Suprapubic skin (tissue), 4 donors: ENCODE measurements around the gene KRTAP5-7. TPM values are rescaled to one million over a fixed set of nuclear protein-coding genes. Genes with fewer than 3 reads are reported as not detected.

Experiments
- DNase-seq, 2 donors: peaks; one replicate each; pipeline ENCODE4 v3.0.0-alpha.2; 2019; ENCODE audit warnings: low spot score in 2 of 2
- H3K27ac ChIP-seq: fragments of 200-600 bp; sonication (generic); one replicate; pipeline ENCODE4 v1.5.1; 2019
- H3K27me3 ChIP-seq: fragments of 200-600 bp; sonication (generic); one replicate; pipeline ENCODE4 v1.5.1; 2019
- H3K36me3 ChIP-seq: fragments of 200-600 bp; sonication (generic); one replicate; pipeline ENCODE4 v1.5.1; 2019
- H3K4me1 ChIP-seq: fragments of 200-600 bp; sonication (generic); one replicate; pipeline ENCODE4 v1.5.1; 2019
- H3K4me3 ChIP-seq: fragments of 200-600 bp; sonication (generic); one replicate; pipeline ENCODE4 v1.5.1; 2019; ENCODE audit warnings: mild to moderate bottlenecking
- H3K9me3 ChIP-seq: fragments of 200-600 bp; sonication (generic); one replicate; pipeline ENCODE4 v1.5.1; 2019
- EP300 ChIP-seq: sonication (generic); formaldehyde crosslinking; IDR thresholded peaks from one replicate; pipeline ENCODE4 v1.6.1; 2017; ENCODE audit warnings: antibody characterized with exemption
- POLR2A ChIP-seq, 2 donors: fragments of 450-650 bp; IDR thresholded peaks; one replicate each; pipeline ENCODE4 v1.6.1; 2017; ENCODE audit warnings: antibody characterized with exemption in 2 of 2, mild to moderate bottlenecking in 2 of 2, moderate library complexity in 2 of 2
- POLR2AphosphoS5 ChIP-seq, 3 donors: sonication (generic); formaldehyde crosslinking; IDR thresholded peaks; one replicate each; pipeline ENCODE4 v1.6.1; 2017; ENCODE audit warnings: antibody characterized with exemption in 3 of 3
- WGBS: methylation state at CpG from one replicate; pipeline ENCODE4 v1.1.5; 2018; 5-methylcytosine and 5-hydroxymethylcytosine counted together
- total RNA-seq, 4 donors: library from RNA; depleted of rRNA; stranded (reverse); fragments of >200 nt; gene quantifications; one replicate each; pipeline ENCODE4 v1.1.0, GENCODE V29; 2016
- TF ChIP-seq, protein P1 (sequence below), 2 donors: fragments of 200-600 bp in 1 of 2; fragments of 450-650 bp in 1 of 2; sonication (generic) in 1 of 2; IDR thresholded peaks; one replicate each; pipeline ENCODE4 v1.5.1; 2016 to 2019; ENCODE audit warnings: antibody characterized with exemption in 2 of 2, mild to moderate bottlenecking in 1 of 2, moderate library complexity in 1 of 2

Gene KRTAP5-7
- total RNA-seq, 4 donors from 2014 or later: 0.42 to 3.0 (median 1.0) TPM; not detected in 1

DNA sequence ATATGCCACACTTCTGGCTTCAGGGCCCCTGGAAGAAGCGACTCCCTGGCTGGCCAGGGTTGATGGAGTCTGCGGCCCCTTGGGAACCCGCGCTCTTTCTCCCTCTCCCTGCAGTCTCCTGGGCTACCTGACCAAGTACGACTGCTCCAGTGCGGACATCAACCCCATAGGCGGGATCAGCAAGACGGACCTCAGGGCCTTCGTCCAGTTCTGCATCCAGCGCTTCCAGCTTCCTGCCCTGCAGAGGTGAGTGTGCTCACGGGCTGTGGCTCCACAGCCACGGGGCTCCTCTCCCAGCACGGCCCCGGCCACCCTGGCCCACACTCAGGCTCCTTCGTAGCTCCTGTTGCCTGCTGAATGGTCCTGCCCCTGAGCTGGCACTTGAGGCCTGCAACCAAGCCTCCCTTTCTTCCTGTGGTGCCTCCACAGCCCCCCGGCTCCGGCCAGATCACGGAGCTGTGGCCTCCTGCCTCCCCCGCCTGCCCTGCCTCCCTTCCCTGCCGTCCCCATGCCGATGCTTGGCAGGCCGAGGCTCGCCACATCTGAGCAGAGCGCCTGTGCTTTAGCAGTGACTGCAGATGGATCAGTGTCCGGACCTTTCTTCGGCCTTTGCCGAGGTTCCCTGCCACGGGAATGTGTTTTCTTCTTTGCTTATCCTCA, 36.2 kb upstream of the KRTAP5-7 start:
- TF ChIP-seq POLR2A (IDR thresholded peaks at IDR 0.05) (no peak), EP300 (no peak), POLR2AphosphoS5 (IDR thresholded peaks at IDR 0.05) (no peak)
- TF ChIP-seq, protein P1, sequence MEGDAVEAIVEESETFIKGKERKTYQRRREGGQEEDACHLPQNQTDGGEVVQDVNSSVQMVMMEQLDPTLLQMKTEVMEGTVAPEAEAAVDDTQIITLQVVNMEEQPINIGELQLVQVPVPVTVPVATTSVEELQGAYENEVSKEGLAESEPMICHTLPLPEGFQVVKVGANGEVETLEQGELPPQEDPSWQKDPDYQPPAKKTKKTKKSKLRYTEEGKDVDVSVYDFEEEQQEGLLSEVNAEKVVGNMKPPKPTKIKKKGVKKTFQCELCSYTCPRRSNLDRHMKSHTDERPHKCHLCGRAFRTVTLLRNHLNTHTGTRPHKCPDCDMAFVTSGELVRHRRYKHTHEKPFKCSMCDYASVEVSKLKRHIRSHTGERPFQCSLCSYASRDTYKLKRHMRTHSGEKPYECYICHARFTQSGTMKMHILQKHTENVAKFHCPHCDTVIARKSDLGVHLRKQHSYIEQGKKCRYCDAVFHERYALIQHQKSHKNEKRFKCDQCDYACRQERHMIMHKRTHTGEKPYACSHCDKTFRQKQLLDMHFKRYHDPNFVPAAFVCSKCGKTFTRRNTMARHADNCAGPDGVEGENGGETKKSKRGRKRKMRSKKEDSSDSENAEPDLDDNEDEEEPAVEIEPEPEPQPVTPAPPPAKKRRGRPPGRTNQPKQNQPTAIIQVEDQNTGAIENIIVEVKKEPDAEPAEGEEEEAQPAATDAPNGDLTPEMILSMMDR (IDR thresholded peaks at IDR 0.05): no peak
- peaks cover 9% of the 10 kb centered on the region for H3K4me1 ChIP-seq
- H3K27me3 ChIP-seq: no peaks in the 10 kb centered on the region
- peaks cover 75% of the 10 kb centered on the region for H3K36me3 ChIP-seq
- DNase-seq: peak in 1 of 2 donors; percentile 76
- 93% methylated on average over 24 of the region's 28 CpGs for WGBS
- H3K4me3 ChIP-seq: no peak overlapping the region
- no peak overlapping the region for H3K27ac ChIP-seq
- no peaks in the 10 kb centered on the region for H3K9me3 ChIP-seq

DNA sequence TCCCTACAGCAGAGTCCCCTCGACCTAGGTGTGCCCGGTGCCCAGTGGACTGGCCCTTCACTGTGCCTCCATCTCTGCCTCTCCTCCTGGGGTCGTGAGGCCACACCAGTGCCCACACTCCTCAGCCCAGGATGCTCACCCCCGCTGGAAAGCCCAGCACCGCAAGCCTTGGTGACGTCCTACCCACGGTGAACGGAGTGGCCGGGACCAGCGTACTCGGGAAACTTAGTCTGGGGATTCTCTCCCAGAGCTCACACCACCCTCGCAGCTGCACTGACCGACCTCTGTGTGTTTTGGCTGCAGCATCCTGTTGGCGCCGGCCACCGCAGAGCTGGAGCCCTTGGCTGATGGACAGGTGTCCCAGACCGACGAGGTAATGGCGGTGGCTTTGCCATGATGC, 35.5 kb upstream of the KRTAP5-7 start:
- peaks cover 9% of the 10 kb centered on the region for H3K4me1 ChIP-seq
- H3K4me3 ChIP-seq: no peak overlapping the region
- H3K27me3 ChIP-seq: no peaks in the 10 kb centered on the region
- peak in 1 of 2 donors; percentile 62 for DNase-seq
- 90% methylated on average over 2 of the region's 19 CpGs for WGBS
- H3K9me3 ChIP-seq: no peaks in the 10 kb centered on the region
- no peak for TF ChIP-seq EP300
- TF ChIP-seq POLR2A (IDR thresholded peaks at IDR 0.05): no peak
- TF ChIP-seq, protein P1 (IDR thresholded peaks at IDR 0.05): no peak
- TF ChIP-seq POLR2AphosphoS5 (IDR thresholded peaks at IDR 0.05): no peak
- no peak overlapping the region for H3K27ac ChIP-seq
- H3K36me3 ChIP-seq: peaks cover 76% of the 10 kb centered on the region

DNA sequence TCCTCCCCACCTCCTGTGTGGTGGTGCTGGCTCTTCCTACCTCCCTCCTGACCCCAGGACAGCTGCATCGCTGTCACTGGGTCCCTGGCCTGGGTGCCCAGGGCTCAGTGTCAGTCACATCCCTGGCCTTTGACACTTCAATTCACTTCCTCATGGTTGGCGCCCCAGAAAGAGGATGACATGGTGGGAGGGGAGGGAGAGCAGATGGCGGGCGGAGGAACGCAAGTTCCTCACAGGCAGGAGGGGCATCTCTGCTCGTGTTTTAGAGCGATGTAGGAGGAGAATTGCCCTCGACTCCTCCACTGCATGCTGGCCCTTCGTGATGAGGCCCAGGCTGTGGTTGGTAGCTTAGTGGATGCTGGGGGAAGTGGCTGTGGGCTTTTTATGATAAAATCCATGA, 35.1 kb upstream of the KRTAP5-7 start:
- H3K4me3 ChIP-seq: no peak overlapping the region
- no peak for DNase-seq
- H3K27me3 ChIP-seq: no peaks in the 10 kb centered on the region
- H3K9me3 ChIP-seq: no peaks in the 10 kb centered on the region
- H3K27ac ChIP-seq: no peak overlapping the region
- H3K36me3 ChIP-seq: peaks cover 76% of the 10 kb centered on the region
- no peak for TF ChIP-seq POLR2A (IDR thresholded peaks at IDR 0.05)
- TF ChIP-seq POLR2AphosphoS5 (IDR thresholded peaks at IDR 0.05): no peak
- WGBS: 95% methylated on average over 8 of the region's 9 CpGs
- peaks cover 9% of the 10 kb centered on the region for H3K4me1 ChIP-seq

DNA sequence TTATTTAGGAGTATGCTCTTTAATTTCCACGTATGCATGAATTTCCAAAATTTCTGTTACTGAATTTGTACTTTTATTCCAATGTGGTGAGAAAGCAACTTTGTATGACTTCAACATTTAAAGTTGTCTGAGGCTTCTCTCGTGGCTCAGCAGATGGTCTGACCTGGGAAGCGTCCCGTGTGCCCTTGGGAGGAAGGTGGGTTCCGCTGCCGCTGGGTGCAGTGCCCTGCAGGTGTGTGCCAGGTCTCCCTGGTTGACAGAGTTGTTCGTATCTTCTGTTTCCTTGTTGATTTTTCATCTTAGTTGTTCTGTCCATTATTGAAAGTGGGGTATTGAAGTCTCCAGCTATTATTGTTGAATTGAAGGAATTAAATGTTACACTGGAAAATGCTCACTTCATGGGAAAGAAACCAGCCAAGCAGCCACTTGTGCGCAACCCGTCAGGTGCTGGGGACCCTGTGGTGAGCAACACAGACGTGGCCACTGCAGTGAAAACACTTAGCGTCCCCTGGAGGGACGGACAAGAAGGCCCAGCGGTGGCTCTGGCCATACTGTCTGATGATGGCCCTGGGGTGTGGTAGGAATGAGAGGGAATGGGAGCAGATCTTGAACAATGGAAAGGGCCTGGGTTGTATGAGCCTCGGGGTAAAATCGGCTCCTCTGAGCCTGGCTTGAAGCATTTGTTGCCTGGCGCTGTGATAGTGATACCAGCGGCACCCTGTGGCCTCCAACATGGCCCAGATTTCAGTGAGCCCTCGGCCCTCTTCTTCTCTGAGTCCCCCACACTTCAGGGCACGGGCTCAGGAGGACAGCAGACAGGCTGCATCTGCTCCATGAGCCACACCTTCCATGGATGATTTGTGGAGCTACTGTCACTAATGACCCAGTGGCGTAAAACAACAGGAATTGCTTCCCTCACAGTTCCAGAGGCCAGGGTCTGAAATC, 31.5 kb upstream of the KRTAP5-7 start:
- Histone ChIP-seq H3K4me3 (no peak overlapping the region), H3K36me3 (peaks cover 90% of the 10 kb centered on the region), H3K9me3 (no peaks in the 10 kb centered on the region), H3K4me1 (no peaks in the 10 kb centered on the region), H3K27me3 (no peaks in the 10 kb centered on the region), H3K27ac (no peak overlapping the region)
- 93% methylated on average over 15 of the region's 20 CpGs for WGBS
- peak in 1 of 2 donors; percentile 49 for DNase-seq
- TF ChIP-seq EP300: no peak
- TF ChIP-seq, protein P1 (IDR thresholded peaks at IDR 0.05): no peak
- no peak for TF ChIP-seq POLR2A (IDR thresholded peaks at IDR 0.05)
- TF ChIP-seq POLR2AphosphoS5 (IDR thresholded peaks at IDR 0.05): no peak

DNA sequence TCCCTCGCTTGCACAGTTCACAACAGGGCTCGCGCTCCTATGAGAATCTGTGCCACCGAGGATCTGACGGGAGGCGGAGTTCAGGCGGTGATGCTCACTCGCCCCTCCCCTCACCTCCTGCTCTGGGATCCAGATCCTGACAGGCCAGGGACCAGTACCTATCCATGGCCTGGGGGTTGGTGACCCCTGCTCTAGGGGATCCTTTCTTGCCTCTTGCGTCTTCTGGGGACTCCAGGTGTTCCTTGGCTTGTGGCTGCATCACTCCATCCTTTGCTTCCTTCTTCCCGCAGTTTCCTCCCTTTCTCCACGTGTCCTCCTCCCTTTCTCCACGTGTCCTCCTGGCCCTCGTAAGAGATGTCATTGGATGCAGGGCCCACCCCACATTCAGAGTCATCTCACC, 30.6 kb upstream of the KRTAP5-7 start:
- 97% methylated on average over 12 of the region's 13 CpGs for WGBS
- H3K36me3 ChIP-seq: peaks cover 90% of the 10 kb centered on the region
- peak; percentile 23 to 49 for DNase-seq
- H3K27me3 ChIP-seq: no peaks in the 10 kb centered on the region
- TF ChIP-seq, protein P1 (IDR thresholded peaks at IDR 0.05): no peak
- no peak overlapping the region for H3K27ac ChIP-seq
- H3K4me3 ChIP-seq: no peak overlapping the region
- no peaks in the 10 kb centered on the region for H3K4me1 ChIP-seq
- H3K9me3 ChIP-seq: no peaks in the 10 kb centered on the region
